NT2/D1 (cell line): Measurements from ENCODE around the gene DAB2IP.
"Not testable (repeated sequence)": the region's sequence is repeated elsewhere in the genome, so short reads cannot be mapped to it uniquely, and the experiment has no call there.

Experiments
- DNase-seq: peaks from one replicate; pipeline ENCODE4 v3.0.0-alpha.2; 2011; ENCODE audit warnings: low read depth, low spot score
- H3K27me3 ChIP-seq: 2 replicates; pipeline ENCODE4 v1.6.0; 2011; ENCODE audit warnings: mild to moderate bottlenecking; ENCODE audit not compliant: insufficient read length, insufficient read depth
- H3K36me3 ChIP-seq: 2 replicates; pipeline ENCODE4 v1.6.1; 2011; ENCODE audit warnings: mild to moderate bottlenecking, low read length, mixed read lengths; ENCODE audit not compliant: insufficient read depth, insufficient read length
- H3K4me1 ChIP-seq: 2 replicates; pipeline ENCODE4 v1.5.1; 2011; ENCODE audit not compliant: insufficient read depth, insufficient read length
- H3K4me3 ChIP-seq: 2 replicates; pipeline ENCODE4 v1.5.1; 2011; ENCODE audit warnings: low read depth; ENCODE audit not compliant: insufficient read length
- H3K9ac ChIP-seq: 2 replicates; pipeline ENCODE4 v1.6.0; 2011; ENCODE audit warnings: low read depth; ENCODE audit not compliant: insufficient read length
- H3K9me3 ChIP-seq: 2 replicates; pipeline ENCODE4 v1.5.1; 2011; ENCODE audit warnings: mild to moderate bottlenecking, low read length; ENCODE audit not compliant: insufficient read depth
- SUZ12 ChIP-seq: IDR thresholded peaks from 2 replicates; pipeline ENCODE4 v1.6.1; 2011; ENCODE audit not compliant: insufficient read length, insufficient read depth; ENCODE audit errors: extremely low read depth
- YY1 ChIP-seq: IDR thresholded peaks from 2 replicates; pipeline ENCODE4 v1.6.1; 2011; ENCODE audit not compliant: insufficient read length, insufficient read depth
- ZNF274 ChIP-seq: IDR thresholded peaks from 2 replicates; pipeline ENCODE4 v1.6.1; 2011; ENCODE audit warnings: mild to moderate bottlenecking, low read depth, low read length

Gene DAB2IP

GRCh38 chr9:121640076-121640475 lies 11.4 kb upstream of the DAB2IP start:
- DNase-seq: peak; percentile 39
- Histone ChIP-seq H3K9me3 (no peaks in the 10 kb centered on the region), H3K36me3 (no peaks in the 10 kb centered on the region), H3K4me1 (peaks cover 45% of the 10 kb centered on the region), H3K9ac (no peak overlapping the region), H3K27me3 (no peaks in the 10 kb centered on the region), H3K4me3 (no peak overlapping the region)
- no peak for TF ChIP-seq SUZ12
- no peak for TF ChIP-seq YY1
- TF ChIP-seq ZNF274: no peak

GRCh38 chr9:121640491-121641223 lies 10.8 kb upstream of the DAB2IP start:
- TF ChIP-seq ZNF274 (no peak), YY1 (no peak), SUZ12 (no peak)
- peaks cover 40% of the 10 kb centered on the region for H3K4me1 ChIP-seq
- H3K9me3 ChIP-seq: no peaks in the 10 kb centered on the region
- no peaks in the 10 kb centered on the region for H3K36me3 ChIP-seq
- no peak for DNase-seq
- H3K9ac ChIP-seq: no peak overlapping the region
- no peaks in the 10 kb centered on the region for H3K27me3 ChIP-seq
- H3K4me3 ChIP-seq: no peak overlapping the region

GRCh38 chr9:121641224-121641611 lies 10.2 kb upstream of the DAB2IP start:
- Histone ChIP-seq H3K36me3 (no peaks in the 10 kb centered on the region), H3K9me3 (no peaks in the 10 kb centered on the region), H3K27me3 (no peaks in the 10 kb centered on the region), H3K4me1 (peaks cover 37% of the 10 kb centered on the region), H3K4me3 (no peak overlapping the region), H3K9ac (no peak overlapping the region)
- DNase-seq: no peak
- no peak for TF ChIP-seq ZNF274
- TF ChIP-seq YY1: no peak
- no peak for TF ChIP-seq SUZ12

- no peaks in the 10 kb centered on the region for H3K27me3 ChIP-seq
- no peaks in the 10 kb centered on the region for H3K36me3 ChIP-seq
- H3K4me3 ChIP-seq: no peak overlapping the region
- TF ChIP-seq SUZ12: no peak
- TF ChIP-seq YY1: no peak
- no peak for TF ChIP-seq ZNF274
- H3K4me1 ChIP-seq: peaks cover 31% of the 10 kb centered on the region
- H3K9ac ChIP-seq: no peak overlapping the region
- no peak for DNase-seq
- H3K9me3 ChIP-seq: no peaks in the 10 kb centered on the region
Measured at GRCh38 chr9:121642758-121643157, 8.7 kb upstream of the DAB2IP start.

GRCh38 chr9:121643473-121643872 lies 8.0 kb upstream of the DAB2IP start:
- H3K9me3 ChIP-seq: no peaks in the 10 kb centered on the region
- H3K36me3 ChIP-seq: no peaks in the 10 kb centered on the region
- peaks cover 32% of the 10 kb centered on the region for H3K4me1 ChIP-seq
- no peaks in the 10 kb centered on the region for H3K27me3 ChIP-seq
- no peak for TF ChIP-seq ZNF274
- TF ChIP-seq SUZ12: no peak
- TF ChIP-seq YY1: no peak
- no peak overlapping the region for H3K4me3 ChIP-seq
- H3K9ac ChIP-seq: no peak overlapping the region
- DNase-seq: no peak

- H3K4me3 ChIP-seq, H3K36me3 ChIP-seq, H3K27me3 ChIP-seq, H3K9ac ChIP-seq, DNase-seq, H3K9me3 ChIP-seq: not testable (repeated sequence)
- peaks cover 34% of the 10 kb centered on the region for H3K4me1 ChIP-seq
Measured at GRCh38 chr9:121644040-121644439, 7.4 kb upstream of the DAB2IP start.

- no peak for DNase-seq
- Histone ChIP-seq H3K27me3 (no peaks in the 10 kb centered on the region), H3K9ac (peak overlapping the region; percentile 57), H3K4me3 (no peak overlapping the region), H3K4me1 (peaks cover 30% of the 10 kb centered on the region), H3K9me3 (no peaks in the 10 kb centered on the region), H3K36me3 (no peaks in the 10 kb centered on the region)
- TF ChIP-seq SUZ12 (no peak), YY1 (no peak), ZNF274 (no peak)
Measured at GRCh38 chr9:121645003-121645402, 6.4 kb upstream of the DAB2IP start.
